Left renal cortex interstitium (tissue), 4 donors: ENCODE results near the gene DNAJC27. TPM values are rescaled to one million over a fixed set of nuclear protein-coding genes. Genes with fewer than 3 reads are reported as not detected.

ENCODE experiments used
- DNase-seq, 4 donors: peaks; one replicate each; pipeline ENCODE4 v3.0.0-alpha.2; 2013; ENCODE audit warnings: low read depth in 4 of 4, low spot score in 2 of 4, missing footprints in 1 of 4
- polyA plus RNA-seq, 4 donors: library from polyadenylated mRNA; unstranded; fragments of 120-200 nt; gene quantifications; one replicate each; pipeline ENCODE4 v1.2.1, GENCODE V29; 2013; ENCODE audit not compliant: insufficient read length in 4 of 4

Gene DNAJC27
- polyA plus RNA-seq, 4 donors, result 7.4 to 12.1 (median 9.5) TPM

- DNase-seq, result peak; percentile 53 to 62 (median 56)
These were observed 683 bp upstream of the DNAJC27 start for GRCh38 chr2:24972315-24972961.

DNA sequence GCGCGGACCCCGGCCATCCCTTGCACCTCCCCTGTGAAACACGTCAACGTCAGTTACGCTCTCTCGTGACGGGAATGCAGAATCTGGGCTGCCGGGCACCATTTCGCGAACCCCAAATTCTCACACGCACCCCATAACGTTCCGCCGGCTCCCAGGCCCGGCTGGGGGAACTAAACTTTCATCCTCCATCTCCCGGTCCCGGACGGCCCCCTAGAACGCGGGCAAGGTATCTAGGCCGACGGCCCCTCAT is 544 bp downstream of the DNAJC27 start:
- peak in 2 of 4 donors; percentile 36 to 84 for DNase-seq

- peak in 3 of 4 donors; percentile 57 to 75 (median 69) for DNase-seq
These were observed 1.1 kb downstream of the DNAJC27 start for GRCh38 chr2:24970483-24971285.

GRCh38 chr2:24969784-24970183 is 2.0 kb downstream of the DNAJC27 start:
- no peak for DNase-seq

DNA sequence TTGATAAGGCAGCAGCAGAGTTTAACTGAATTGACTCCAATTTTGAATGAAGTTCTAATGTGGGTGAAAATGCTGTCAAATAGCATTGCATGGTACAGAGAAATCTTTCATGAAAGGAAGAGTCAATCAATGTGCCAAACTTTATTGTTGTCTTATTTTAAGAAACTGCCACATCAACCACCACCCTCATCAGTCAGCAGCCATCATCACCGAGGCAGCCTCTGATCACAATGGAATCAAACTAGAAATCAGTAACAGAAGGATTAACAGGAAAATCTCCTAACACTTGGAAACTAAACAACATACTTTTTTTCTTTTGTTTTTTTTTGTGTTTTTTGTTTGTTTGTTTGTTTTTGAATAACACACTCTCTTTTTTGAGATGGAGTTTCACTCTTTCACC is 9.9 kb downstream of the DNAJC27 start:
- DNase-seq, result no peak

GRCh38 chr2:24959761-24960160 is 12.0 kb downstream of the DNAJC27 start:
- DNase-seq, result no peak

DNA sequence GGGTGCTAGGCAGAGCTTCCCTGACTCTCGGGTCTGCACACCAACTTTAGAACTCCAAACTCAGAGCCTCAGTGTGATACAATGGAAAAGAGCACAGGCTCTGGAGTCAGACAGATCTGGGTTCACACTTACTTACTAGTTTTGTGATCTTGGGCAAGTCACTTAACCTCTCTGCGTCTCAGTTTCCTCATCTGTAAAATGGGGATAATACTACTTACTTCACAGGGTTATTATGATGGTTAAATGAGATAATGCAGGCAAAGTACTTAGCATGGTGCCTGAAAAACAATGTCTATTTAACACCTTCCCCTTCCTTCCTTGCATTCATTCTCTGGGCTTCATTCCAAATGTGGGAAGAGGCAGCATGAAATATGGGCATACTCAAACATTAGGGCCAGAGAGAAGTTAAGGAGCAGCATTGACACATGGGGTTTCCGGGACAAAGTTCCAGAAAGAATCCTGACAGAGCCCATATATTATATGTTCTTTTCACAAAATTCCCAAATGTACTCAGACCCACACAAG is 13.3 kb downstream of the DNAJC27 start:
- no peak for DNase-seq

DNA sequence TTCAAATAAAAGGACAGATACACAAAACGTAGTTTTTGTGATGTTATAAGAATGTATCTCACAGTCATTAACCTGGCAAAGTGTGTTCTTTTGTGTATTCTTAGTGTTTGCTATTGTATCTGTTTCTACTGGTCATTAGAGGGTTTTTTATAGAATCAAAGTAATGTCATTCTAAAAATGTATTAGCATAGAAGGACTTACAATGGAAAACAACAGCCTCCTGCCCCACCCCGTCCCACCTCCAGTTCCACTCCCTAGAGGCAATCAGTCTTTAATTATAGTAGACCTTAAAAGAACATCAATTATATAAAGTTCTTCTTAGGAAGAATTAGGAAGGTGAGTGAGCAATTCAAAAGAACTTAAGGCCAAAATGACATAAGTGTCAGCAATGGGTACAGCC is 13.8 kb downstream of the DNAJC27 start:
- no peak for DNase-seq

DNA sequence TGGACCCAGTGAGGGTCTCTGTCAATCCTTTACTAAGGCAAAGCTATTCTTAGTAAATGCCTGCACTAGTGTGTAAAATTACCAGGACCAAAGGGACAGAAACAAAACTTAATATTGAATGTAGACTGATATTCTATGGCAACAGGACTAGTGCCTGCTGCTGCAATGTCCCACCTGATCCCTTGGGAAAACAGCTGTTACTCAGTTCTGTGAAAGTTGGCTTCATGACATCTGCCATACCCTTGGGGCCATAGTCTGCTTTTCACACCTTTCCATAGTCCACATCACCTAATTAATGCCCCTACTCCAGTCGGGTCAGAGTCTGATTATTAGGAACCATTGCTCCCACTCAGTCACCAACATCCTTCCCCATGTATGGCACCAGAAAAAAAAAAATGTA is 14.5 kb downstream of the DNAJC27 start:
- no peak for DNase-seq

DNA sequence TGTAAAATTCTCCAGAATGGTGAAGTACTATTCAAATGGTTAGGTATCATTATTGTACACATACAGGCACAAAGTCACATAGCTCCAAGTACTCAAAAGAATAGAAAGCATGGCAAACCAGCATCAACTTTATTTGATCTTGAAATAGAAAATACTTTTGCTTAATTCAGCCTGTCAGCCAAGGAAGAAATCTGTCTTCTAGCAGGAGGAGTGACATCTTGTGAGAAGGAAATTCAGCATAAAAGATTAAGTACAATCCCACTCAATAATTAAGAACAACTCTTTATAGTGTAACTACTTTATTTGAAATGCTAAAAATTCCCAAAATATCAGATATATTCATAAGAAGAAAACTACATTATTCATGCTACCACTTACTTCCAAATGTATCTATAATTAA is 15.8 kb downstream of the DNAJC27 start:
- no peak for DNase-seq

DNA sequence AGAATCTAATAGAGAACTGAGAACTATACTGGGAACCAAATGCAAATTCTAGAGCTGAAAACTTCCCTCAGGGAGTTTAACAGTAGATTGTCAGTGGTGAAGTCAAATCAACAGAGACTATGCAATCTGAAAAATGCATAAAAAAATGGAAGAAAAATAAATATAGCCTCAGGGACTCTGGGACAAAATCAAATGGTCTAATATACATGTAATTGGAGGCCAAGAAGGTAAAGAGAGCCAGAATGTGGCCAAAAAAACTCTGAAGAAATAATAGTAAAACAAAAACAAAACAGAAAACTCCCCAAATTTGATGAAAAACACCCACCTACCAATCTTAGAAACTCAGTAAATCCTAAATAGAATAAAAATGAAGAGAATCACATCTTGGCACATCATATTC is 16.5 kb downstream of the DNAJC27 start:
- DNase-seq, result no peak

GRCh38 chr2:24950102-24950501 is 21.7 kb downstream of the DNAJC27 start:
- no peak for DNase-seq

- DNase-seq, result no peak
These were observed 23.2 kb downstream of the DNAJC27 start for GRCh38 chr2:24948506-24948905.

DNA sequence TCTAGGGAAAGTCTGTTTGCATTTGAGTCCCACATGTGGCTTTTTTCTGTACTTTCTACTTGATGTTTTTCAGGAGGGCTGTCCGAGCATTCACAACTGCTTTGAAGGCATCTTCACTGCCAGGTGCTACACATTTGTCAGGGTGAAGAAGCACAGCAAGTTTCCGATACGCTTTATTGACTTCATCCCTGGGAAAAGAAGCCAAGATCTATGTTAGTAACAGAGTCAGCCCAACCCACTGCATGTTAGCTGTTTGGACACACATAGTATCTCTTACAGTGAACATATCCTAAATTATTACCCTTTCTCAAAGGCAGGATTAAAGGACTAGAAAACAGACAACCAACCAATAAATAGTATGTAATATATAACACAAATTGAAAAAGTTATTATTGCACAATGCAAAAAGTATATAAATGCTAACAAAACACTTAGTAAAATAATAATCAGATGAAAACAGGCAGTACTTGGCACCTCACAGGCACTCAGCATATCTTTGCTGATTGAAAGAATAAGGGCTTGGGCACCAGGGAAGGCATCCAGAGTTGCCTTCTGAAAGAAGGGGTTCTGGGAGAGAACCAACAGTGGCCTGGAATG is 24.1 kb downstream of the DNAJC27 start:
- DNase-seq, result no peak

- no peak for DNase-seq
These were observed 25.8 kb downstream of the DNAJC27 start for GRCh38 chr2:24945907-24946306.

- no peak for DNase-seq
These were observed 28.2 kb downstream of the DNAJC27 start for GRCh38 chr2:24943427-24944053.

GRCh38 chr2:24939353-24939752 is 32.4 kb downstream of the DNAJC27 start:
- no peak for DNase-seq

DNA sequence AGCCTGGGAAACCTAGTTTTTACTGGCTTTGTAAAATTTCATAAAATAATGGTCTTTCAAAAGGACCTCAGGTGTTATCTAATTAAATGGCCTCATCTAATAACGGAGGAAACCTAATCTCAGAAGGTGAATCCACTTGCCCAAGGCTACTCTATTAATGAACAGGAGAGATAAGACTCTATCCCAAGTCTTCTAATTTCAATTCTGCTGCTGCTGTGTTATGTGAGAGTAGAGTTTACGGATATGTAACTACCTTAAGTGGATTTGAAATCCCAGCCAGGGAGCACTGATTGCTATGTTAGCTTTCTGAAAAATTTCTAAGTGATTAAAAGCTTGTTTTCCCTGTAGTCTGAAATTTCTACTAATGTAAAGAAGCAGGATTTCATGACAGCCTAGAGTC is 34.5 kb downstream of the DNAJC27 start:
- no peak for DNase-seq

DNA sequence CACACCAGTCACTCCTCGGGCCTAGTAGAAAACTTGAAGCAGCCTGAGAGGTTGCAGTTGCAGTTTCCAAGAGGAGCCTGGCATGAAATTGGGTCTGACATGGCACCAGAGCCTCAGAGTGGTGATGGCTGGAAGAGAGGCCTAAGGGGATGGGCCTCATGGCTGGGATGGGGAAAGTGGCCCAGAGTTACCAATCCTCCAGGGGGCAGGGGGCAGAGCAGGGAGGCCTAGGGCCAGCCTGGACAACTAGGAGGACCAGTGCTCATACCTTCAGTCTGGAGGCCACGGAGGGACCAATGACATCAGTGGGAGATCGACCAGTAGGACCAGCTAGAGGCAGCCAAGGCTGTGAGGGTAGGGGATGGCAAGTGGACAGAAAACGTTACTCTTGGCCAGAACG is 36.6 kb downstream of the DNAJC27 start:
- no peak for DNase-seq

GRCh38 chr2:24932715-24933114 is 39.0 kb downstream of the DNAJC27 start:
- no peak for DNase-seq

GRCh38 chr2:24930768-24931167 is 41.0 kb downstream of the DNAJC27 start:
- no peak for DNase-seq
